Measurements from ENCODE around the gene OPCML.

OPCML gene

DNA sequence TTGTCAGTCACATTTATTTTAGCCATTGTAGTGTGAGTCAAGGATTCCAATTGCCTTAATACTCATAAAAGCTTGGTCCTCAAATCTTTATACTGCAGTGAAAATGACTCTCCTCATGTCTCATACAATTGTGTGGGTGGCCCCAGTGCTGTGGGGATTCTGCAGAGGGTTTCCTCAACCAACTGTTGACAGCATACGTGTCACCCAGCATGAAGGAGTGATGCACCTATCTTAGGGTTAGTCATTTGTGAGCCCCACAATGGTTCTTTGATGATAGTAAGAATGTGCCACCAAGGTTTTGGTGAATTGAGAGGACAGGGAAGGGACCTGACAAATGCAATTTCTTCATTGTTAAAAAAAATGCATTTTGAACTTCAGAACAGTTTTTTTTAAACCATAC lies 1046.2 kb downstream of the OPCML start:
- no peak for DNase-seq (ENCODE audit: low read depth in 2 of 2)

DNA sequence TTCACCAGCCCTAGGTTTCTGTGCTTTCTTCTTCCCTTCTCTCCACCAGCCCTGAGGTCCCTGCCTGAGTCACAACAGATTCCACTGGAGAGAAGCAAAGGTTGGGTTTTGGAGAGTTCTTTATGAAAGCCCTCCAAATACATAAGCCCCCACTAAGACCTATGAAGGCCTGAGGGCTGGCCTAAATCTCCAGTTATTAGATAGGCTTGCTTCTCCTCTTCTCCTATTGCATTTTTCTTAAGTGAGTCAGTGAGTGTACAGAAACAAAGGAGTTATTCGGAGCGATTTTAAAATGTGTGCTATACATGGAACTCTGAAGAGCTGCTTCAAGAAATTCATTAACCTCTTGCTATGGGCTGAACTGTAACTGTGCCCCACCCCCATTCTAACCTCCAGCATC lies 1057.3 kb downstream of the OPCML start:
- no peak for DNase-seq (ENCODE audit: low read depth in 2 of 2)

GRCh38 chr11:132472411-132473172 lies 1059.7 kb downstream of the OPCML start:
- DNase-seq (ENCODE audit: low read depth in 2 of 2) = no peak

DNA sequence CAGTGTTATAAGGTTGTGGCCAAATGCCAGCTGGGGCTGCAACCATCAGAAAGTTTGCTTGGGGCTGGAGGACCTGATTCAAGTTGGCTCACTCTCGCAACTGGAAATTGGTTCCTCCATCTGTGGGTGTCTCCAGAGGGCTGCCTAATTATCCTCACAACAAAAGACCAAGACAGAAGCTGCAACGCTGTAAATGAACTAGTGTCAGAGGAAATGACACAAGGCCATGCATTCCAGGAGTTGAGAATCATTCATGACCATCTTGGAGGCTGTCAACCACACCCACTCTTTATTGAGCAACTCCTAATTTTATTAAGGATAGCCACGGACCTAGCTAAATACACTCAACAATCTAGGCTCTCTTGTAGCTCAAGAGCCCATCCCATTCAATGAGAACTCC lies 1060.8 kb downstream of the OPCML start:
- DNase-seq (ENCODE audit: low read depth in 2 of 2) = no peak

- no peak for DNase-seq (ENCODE audit: low read depth in 2 of 2)
These were observed 1065.3 kb downstream of the OPCML start for GRCh38 chr11:132466983-132467382.

- no peak for DNase-seq (ENCODE audit: low read depth in 2 of 2)
These were observed 1067.4 kb downstream of the OPCML start for GRCh38 chr11:132464939-132465338.

DNA sequence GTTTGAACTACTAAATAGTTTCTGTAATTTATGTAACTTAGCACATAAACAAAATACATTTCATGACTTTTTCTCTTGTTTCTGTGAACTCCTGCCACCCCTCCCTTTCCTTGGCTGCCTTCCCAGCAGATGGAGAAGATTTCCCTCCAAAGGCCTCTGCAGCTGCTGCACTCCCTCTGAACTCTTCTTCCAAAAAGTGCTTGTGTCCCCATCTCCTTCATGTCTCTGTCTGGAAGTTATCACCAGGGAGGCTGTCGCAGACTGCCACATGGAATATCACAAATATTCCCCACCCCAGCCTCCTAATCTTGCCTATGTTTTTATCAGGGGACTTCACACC lies 1068.3 kb downstream of the OPCML start:
- DNase-seq (ENCODE audit: low read depth in 2 of 2) = no peak

DNA sequence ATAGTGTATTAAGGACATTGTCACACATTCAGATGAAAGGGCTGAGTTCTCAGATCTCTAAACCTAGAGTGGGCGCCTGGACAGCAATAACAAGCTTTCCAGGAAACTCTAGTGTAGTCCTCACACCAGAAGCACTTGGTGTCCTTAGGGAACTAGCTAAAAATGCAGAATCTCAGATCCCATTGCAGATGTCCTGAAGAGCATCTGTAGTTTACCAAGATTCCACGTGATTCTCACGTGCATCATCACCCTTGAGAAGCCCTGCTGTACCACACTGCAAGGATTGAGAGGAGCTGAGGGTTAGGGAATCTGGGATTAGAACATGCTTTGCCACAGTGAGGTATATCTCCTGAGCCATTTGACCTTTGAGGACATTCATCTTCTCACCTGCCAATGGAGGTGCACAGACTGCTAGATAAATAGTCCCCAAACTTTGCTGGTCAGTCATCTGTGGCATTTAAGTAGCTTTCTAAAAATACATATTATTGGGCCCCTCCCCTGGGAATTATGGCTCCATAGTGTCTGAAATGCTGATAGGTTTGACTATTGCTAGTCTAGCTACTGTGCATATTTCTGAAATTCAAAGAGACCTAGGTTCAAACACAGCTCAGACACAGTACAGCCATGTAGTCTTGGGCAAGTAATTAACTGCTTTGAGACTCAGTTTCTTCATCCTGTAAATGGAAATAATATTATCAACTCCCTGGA lies 1068.9 kb downstream of the OPCML start:
- DNase-seq (ENCODE audit: low read depth in 2 of 2) = no peak

DNA sequence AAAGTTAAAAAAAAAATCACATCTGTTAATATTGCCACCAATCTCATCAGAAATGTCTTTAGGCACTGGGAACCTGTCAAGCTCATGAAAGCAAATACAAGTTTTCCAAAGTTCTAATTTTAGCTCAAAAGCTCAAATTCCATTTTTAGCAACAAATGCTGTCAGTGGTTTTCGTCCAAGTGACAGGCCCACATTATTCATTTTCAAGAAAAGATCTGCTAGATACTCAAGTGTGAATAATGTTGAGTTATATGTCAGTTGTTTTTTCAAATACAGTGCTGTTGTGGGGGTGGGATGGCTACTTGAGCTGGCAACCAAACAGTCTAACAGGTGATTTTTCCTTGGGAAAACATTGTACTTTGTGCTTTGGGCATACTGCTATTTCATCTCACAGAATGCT lies 1072.6 kb downstream of the OPCML start:
- DNase-seq (ENCODE audit: low read depth in 2 of 2) = no peak

GRCh38 chr11:132457445-132457844 lies 1074.9 kb downstream of the OPCML start:
- DNase-seq (ENCODE audit: low read depth in 2 of 2) = no peak

DNA sequence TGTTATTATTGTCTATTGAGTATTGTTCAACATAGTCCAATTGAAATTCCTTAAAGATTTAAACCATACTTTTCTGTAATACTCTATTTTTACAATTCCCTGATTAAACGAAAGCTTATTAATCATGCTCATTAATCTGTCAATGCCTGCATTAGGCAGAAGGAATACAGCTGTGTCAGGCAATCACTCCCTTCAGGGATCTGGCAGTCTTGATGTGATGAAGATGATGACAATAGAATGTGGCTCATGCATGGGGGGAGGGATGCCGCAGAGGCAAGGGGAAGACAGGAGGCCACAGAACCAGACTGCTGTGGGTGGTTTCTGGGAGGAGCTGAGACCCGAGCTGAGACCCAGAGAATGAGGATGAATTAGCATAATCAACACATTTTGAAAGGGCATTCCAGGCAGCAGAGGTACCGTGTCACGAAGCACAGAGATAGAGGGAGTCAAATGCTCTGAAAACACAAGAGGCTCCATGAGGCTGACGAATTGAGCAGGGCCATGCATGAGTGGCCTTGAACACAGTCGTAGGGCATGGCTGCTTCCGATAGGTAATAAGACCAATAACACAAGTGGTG lies 1075.5 kb downstream of the OPCML start:
- DNase-seq (ENCODE audit: low read depth in 2 of 2) = no peak

GRCh38 chr11:132455044-132455443 lies 1077.3 kb downstream of the OPCML start:
- no peak for DNase-seq (ENCODE audit: low read depth in 2 of 2)

DNA sequence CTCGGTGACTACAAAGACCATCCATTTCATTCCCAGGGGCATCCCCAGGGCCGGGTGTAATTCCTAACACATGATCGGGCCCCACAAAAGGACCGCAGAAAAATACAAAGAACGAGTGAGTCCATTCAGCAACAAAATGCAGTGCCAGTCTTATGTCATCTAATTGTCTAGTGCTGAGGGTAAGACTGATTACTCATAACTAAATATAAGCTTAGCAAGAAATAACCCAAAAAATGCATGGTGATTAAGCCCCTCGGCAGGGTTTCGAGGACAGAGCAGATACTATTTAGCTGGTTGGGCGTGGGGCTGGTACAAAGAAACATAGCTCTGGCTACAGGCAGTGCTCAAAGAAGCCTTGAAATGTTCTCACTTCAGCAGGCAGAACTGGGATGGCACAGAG lies 1078.9 kb downstream of the OPCML start:
- DNase-seq (ENCODE audit: low read depth in 2 of 2) = no peak

GRCh38 chr11:132452616-132453015 lies 1079.7 kb downstream of the OPCML start:
- no peak for DNase-seq (ENCODE audit: low read depth in 2 of 2)

DNA sequence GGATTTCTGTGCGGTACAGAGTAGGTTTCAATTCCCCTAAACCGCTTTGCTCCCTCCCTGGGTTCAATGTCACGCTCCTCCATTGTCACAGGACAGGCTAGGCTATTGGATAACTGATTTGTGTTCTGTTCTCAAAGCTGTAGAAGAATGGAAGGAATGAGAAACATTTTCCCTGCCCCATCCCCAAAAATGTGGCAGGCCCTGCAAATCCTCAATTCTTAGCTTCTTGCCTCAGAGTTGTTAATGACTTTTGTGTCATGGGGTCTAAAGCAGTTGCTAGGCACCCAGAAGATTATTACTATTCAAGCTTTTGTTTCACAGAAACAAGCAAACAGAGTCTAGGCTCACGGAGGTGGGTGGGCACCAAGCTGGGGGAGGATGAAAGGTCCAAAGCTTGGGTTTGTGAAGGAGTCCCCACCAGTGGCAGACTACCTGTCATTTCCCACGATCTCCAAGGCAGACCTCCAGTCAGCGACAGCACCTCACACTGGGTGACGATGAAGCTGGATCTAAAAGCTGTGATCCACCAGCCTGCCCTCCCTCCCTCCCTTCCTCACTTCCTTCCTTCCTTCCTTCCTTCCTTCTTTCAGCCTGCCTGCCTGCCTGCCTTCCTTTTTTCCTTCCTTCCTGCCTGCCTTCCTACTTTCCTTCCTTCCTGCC lies 1080.2 kb downstream of the OPCML start:
- no peak for DNase-seq (ENCODE audit: low read depth in 2 of 2)

DNA sequence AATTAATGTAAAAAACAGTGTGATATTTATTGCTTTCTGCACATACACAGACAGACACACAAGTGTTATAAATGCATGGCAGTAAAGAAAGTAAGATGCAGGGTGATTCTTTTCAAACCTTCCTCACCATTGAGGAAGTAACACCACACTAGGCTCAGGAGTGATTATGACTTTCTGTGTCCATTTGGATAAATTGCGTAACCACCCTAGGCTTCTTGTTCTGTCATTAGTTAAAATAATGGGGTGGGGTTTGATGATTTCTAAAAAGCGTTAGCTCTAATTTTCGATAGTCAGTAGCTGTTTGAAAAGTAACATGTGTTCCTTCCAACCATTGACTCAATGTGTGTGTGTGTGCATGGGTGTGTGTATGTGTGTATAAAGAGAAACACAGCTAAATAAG lies 1081.7 kb downstream of the OPCML start:
- DNase-seq (ENCODE audit: low read depth in 2 of 2) = no peak

DNA sequence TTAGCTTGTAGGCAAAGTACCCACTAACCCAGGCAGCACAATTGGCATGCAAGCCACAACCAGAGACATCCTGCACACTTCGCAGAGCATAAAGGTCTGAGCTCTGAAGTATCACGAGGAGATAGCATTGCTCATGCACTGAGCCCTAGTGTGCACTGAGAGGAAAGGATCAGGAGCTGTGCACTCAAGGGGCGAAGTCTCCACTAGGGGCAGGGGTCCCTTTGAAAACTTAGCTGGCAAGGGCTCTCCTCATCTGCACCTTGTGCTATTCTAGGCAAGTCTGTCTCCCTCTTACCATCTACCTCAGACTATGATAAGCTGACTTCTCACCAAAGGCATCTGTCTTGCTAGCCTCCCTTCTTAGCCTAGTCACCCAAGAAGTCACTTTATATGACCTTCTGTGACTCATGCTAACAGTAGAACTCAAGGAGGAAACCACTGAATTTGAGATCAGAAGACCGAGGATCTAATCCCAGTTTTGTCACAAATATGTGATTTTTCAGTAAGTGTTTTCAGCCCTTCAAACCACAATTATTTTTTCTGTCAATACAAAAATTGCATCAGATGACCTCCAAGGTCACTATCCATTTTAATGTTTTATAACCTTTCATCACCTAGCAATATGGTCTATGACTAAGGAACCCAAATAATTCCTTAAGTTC lies 1083.8 kb downstream of the OPCML start:
- DNase-seq (ENCODE audit: low read depth in 2 of 2) = no peak

DNA sequence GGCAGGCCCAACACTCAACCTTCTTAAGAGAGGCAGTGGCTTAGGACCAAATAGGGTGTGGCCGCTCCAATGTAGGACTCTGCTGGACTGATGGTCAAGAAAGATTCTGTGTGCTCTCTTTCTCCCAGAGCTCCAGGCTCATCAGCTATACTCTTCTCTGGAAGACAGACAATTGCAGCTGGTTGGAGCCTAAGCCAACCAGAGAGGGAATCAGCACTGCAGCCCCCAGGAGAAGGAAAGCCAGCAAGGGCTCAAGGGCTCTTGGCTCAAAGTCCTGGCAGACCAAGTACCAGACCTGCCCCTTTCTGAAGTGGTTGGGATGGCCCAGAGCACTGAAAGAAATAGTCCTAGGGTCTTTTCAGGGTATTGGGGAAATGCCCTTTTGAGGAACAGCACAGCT lies 1084.5 kb downstream of the OPCML start:
- DNase-seq (ENCODE audit: low read depth in 2 of 2) = no peak

GRCh38 chr11:132445859-132446291 lies 1086.4 kb downstream of the OPCML start:
- DNase-seq (ENCODE audit: low read depth in 2 of 2) = no peak

- DNase-seq (ENCODE audit: low read depth in 2 of 2) = no peak
These were observed 1087.4 kb downstream of the OPCML start for GRCh38 chr11:132444911-132445310.

GRCh38 chr11:132439711-132440255 lies 1092.5 kb downstream of the OPCML start:
- no peak for DNase-seq (ENCODE audit: low read depth in 2 of 2)

DNA sequence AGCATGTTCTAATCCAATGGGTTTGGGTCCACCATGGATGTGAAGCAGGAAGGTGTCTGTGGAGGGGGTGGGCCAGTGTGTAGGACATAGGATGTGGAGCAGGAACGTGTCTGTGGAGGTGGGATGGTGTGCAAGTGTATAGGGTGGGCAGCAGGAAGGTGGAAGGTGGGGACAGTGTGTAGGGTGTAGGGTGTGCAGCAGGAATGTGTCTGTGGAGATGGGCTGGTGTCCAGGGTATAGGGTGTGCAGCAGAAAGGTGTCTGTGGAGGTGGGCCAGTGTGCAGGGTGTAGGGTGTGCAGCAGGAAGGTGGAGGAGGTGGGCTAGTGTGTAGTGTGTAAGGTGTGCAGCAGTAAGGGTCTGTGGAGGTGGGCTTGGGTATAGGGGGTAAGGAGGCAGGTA lies 1093.9 kb downstream of the OPCML start:
- DNase-seq (ENCODE audit: low read depth in 2 of 2) = no peak

Measured in stimulated activated CD4-positive, alpha-beta T cell treated with anti-CD3 and anti-CD28 coated beads, Interleukin-4, amount 100 ng/mL, for 48 hours (primary cell).